Nephron (organoid): Measurements from ENCODE around the gene ULK1.

ENCODE experiments used
- H3K27ac Mint-ChIP-seq, 3 experiments: 2 replicates each; pipeline ENCODE4 v1.8.0; 2020; ENCODE audit warnings: mixed read lengths in 3 of 3, mild to moderate bottlenecking in 2 of 3, moderate library complexity in 1 of 3
- H3K27me3 Mint-ChIP-seq: 2 replicates; pipeline ENCODE4 v1.8.0; 2021; ENCODE audit warnings: low read depth, mild to moderate bottlenecking, moderate library complexity, mixed read lengths
- H3K36me3 Mint-ChIP-seq: 2 replicates; pipeline ENCODE4 v1.8.0; 2020; ENCODE audit warnings: low read depth, mixed read lengths
- H3K4me1 Mint-ChIP-seq: 2 replicates; pipeline ENCODE4 v1.8.0; 2020; ENCODE audit warnings: mixed read lengths
- H3K4me3 Mint-ChIP-seq, 3 experiments: 2 replicates each; pipeline ENCODE4 v1.8.0; 2020; ENCODE audit warnings: mild to moderate bottlenecking in 3 of 3, mixed read lengths in 3 of 3, moderate library complexity in 2 of 3
- H3K9me3 Mint-ChIP-seq: 2 replicates; pipeline ENCODE4 v1.8.0; 2020; ENCODE audit warnings: mixed read lengths
- CTCF ChIP-seq, 3 experiments: fragments of 200-600 bp; sonication (generic); IDR thresholded peaks; one replicate each; pipeline ENCODE4 v1.5.0; 2021; ENCODE audit warnings: antibody characterized with exemption in 3 of 3; ENCODE audit not compliant: unreplicated experiment in 3 of 3

ULK1 gene

GRCh38 chr12:131863711-131864396 is 30.6 kb upstream of the ULK1 start:
- H3K36me3 Mint-ChIP-seq = no peaks in the 10 kb centered on the region
- H3K4me3 Mint-ChIP-seq = no peak overlapping the region
- H3K27me3 Mint-ChIP-seq = peaks cover 19% of the 10 kb centered on the region
- H3K4me1 Mint-ChIP-seq = peaks cover 10% of the 10 kb centered on the region
- H3K27ac Mint-ChIP-seq = peak overlapping the region in 1 of 3 experiments; percentile 32
- H3K9me3 Mint-ChIP-seq = no peaks in the 10 kb centered on the region
- no peak for TF ChIP-seq CTCF (IDR thresholded peaks at IDR 0.05; ENCODE audit: unreplicated experiment in 3 of 3)

GRCh38 chr12:131864469-131864868 is 30.0 kb upstream of the ULK1 start:
- H3K4me1 Mint-ChIP-seq = peaks cover 10% of the 10 kb centered on the region
- no peak overlapping the region for H3K4me3 Mint-ChIP-seq
- H3K27me3 Mint-ChIP-seq = peaks cover 19% of the 10 kb centered on the region
- H3K36me3 Mint-ChIP-seq = no peaks in the 10 kb centered on the region
- no peak overlapping the region for H3K27ac Mint-ChIP-seq
- no peaks in the 10 kb centered on the region for H3K9me3 Mint-ChIP-seq
- no peak for TF ChIP-seq CTCF (IDR thresholded peaks at IDR 0.05; ENCODE audit: unreplicated experiment in 3 of 3)

- no peak overlapping the region for H3K4me3 Mint-ChIP-seq
- H3K27ac Mint-ChIP-seq = no peak overlapping the region
- H3K9me3 Mint-ChIP-seq = no peaks in the 10 kb centered on the region
- H3K36me3 Mint-ChIP-seq = no peaks in the 10 kb centered on the region
- H3K27me3 Mint-ChIP-seq = peaks cover 19% of the 10 kb centered on the region
- H3K4me1 Mint-ChIP-seq = peaks cover 8% of the 10 kb centered on the region
- TF ChIP-seq CTCF (IDR thresholded peaks at IDR 0.05; ENCODE audit: unreplicated experiment in 3 of 3) = no peak
These were observed 29.1 kb upstream of the ULK1 start for GRCh38 chr12:131865180-131865875.

GRCh38 chr12:131867471-131867870 is 27.0 kb upstream of the ULK1 start:
- Mint-ChIP-seq H3K36me3 (no peaks in the 10 kb centered on the region), H3K4me1 (peaks cover 5% of the 10 kb centered on the region), H3K27me3 (peaks cover 19% of the 10 kb centered on the region), H3K4me3 (no peak overlapping the region), H3K27ac (no peak overlapping the region), H3K9me3 (no peaks in the 10 kb centered on the region)
- no peak for TF ChIP-seq CTCF (IDR thresholded peaks at IDR 0.05; ENCODE audit: unreplicated experiment in 3 of 3)

- peaks cover 13% of the 10 kb centered on the region for H3K27me3 Mint-ChIP-seq
- H3K4me3 Mint-ChIP-seq = no peak overlapping the region
- H3K9me3 Mint-ChIP-seq = no peaks in the 10 kb centered on the region
- no peak overlapping the region for H3K27ac Mint-ChIP-seq
- no peaks in the 10 kb centered on the region for H3K4me1 Mint-ChIP-seq
- H3K36me3 Mint-ChIP-seq = no peaks in the 10 kb centered on the region
- TF ChIP-seq CTCF (IDR thresholded peaks at IDR 0.05; ENCODE audit: unreplicated experiment in 3 of 3) = no peak
These were observed 26.3 kb upstream of the ULK1 start for GRCh38 chr12:131867891-131868675.
